AG08395 (cell line): ENCODE data around the gene CDC37L1.
"Not testable (repeated sequence)": the region's sequence is repeated elsewhere in the genome, so short reads cannot be mapped to it uniquely, and the experiment has no call there.

Source experiments
- DNase-seq: peaks from one replicate; pipeline ENCODE4 v3.0.0; 2012; ENCODE audit warnings: mixed read lengths, low spot score

The CDC37L1 gene

DNA sequence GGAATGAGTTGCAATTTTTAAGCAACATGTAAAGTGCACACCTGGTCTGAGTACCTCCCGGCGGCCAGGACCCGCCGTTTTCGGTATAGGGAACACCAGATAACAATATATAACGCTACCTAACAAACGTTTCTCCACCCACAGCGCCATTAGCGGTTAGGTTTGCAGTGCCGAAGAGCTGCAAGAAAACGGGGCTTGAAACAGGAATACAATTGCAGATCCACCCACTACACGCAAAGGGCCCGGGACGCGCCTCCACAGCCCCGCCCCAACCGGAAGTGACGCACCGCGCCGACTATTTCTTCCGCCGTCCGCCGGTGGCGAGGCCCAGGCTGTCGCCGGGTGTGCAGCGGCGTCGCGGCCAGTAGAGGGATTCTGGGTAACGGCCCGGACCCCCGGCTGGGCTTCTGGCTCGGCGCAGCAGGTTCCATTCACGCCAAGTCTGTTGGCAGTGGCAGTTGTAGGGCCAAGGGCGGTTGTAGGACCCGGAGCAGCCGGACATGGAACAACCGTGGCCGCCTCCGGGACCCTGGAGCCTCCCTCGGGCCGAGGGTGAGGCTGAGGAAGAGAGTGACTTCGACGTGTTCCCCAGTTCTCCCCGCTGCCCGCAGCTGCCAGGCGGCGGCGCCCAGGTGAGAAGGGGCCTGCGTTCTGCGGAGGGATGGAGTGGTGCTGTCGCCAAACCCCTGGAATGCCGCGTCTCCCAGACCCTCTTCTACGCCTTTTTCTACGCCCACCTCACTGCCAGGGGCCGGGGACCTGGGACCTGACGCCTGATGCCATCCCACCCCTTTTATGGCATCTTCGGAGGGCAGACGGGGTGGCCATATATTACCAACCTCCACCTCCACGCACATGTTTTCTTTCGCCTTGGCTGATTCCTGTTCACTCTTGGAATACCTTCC lies at the start of gene CDC37L1:
Gene CDC37L1, plus strand, starts transcription at position 302 of the 905 bp plus-strand sequence. Its CDS starts 199 bp downstream, at position 501.
- peak; percentile 95 for DNase-seq

DNA sequence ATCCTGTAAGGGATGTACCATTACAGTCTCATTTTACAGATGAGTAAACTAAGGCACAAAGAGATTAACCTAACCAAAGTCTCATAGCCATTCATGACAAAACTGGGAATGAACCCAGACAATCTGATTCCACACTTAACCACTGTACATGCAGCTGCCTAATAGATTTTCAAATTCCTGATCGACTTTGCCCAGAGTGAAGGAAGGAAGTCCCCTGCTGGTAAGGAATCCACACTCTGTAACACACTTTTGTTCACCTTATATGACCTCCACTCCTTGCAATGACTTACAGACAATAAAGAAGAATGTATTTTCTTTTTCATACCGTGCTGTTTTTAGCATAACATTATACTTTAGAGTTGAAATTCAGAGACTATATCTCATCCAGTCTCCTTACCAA lies 48.5 kb upstream of the CDC37L1 start:
- no peak for DNase-seq

DNA sequence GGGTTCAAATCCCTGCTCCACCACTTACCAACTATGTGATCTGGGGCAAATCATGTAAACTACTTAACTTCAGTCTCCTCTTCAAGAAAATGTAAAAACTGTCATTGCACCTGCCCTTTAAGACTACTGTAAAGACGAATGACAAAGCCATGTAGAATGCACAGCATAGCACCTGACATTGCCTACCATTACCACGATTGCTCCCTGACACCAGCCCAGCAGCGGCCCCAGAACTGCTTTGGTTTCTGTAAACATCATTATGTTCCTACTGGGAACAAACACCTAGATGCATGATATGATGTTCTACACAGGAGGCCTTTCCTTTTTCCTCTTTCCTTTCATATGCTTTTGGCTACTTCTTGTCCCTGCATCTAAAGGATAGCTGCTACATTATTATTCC lies 40.4 kb upstream of the CDC37L1 start:
- DNase-seq: no peak

DNA sequence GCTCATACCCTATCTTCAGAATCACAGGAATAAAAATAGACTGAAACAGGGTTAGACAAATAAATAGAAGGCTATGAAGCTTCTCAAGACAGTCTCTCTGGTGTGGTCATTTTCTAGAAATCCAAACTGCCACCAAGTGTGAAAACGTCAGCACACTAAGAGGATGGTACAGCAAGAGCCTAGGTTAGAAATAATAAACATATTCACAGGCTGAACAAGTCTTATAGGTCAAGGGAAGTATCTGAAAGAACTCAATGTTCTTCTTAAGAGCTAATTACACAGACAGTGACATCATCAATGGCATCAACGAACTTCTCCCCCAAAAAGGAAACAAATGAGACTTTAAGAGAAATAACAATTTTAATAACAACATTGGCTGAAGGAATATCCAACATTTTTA lies 39.9 kb upstream of the CDC37L1 start:
- no peak for DNase-seq

DNA sequence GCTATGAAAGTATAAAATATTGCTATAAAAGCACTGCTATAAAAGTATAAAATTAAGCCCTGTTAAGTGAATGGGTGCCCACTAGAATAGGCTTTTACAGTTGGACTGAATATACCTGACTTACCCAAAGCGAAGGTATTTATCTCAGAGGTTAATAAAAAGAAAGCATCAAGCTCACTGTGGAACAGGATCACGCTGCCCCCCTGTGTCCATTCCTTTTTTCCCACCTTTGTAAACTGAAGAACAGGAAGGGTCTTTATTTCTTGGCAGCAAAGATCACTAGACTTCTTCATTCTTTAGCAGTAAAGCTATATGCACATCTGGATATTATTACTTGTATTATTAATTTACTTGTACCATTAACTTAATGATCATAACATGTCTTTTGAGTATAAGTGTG lies 39.3 kb upstream of the CDC37L1 start:
- DNase-seq: peak; percentile 13

DNA sequence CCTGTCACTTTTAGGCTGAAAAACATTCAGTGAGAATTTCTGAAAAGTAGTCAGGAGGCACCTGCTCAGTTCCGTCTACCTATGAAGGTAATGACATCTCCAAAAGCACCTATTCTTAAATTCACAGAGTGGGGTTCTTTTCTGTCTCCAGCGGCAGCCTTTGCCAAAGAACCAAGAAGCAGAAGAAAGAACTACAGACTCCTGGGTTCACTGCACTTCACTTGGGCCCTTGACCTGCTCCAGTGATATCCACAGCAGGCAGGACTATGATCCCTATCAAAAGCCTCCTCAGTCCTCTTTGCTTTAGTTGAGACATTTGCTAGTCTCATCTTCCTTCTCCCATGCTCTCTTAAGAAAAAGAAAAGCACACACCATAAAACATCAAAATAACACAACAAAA lies 37.0 kb upstream of the CDC37L1 start:
- DNase-seq: no peak

DNA sequence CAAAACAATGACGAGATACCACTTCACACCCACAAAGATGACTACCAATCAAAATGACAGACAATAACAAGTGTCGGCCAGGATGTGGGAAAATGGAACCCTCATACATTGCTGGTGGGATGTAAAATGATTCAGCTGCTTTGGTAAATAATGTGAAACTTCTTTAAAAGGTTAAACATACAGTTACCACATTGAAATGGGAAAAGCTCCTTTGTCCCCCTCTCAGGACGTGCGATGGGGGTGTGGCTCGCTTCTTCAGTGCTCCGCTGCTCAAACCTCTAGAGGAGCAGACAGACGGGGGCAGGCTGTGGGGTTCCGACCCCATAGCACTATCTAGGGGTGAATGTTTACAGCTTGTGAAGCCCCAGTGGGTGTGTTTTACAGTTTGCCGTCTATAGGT lies 25.3 kb upstream of the CDC37L1 start:
- no peak for DNase-seq

DNA sequence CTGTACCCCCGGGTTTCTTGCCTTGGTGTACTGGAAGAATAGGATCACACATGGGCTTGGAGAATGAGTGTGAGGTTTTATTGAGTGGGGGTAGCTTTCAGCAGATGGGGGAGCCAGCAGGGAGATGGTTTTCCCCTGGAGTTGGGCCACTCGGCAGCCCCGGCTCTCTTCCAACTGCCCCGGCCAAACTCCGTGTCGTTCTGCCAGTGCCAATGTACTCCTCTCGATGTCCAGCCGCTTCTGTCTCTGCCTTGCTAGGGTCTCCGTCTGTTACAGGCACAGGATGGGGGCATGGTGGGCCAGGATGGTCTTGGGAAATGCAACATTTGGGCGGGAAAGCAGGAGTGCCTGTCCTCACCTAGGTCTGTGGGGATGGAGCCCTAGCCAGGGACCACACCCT lies 24.8 kb upstream of the CDC37L1 start:
- no peak for DNase-seq

DNA sequence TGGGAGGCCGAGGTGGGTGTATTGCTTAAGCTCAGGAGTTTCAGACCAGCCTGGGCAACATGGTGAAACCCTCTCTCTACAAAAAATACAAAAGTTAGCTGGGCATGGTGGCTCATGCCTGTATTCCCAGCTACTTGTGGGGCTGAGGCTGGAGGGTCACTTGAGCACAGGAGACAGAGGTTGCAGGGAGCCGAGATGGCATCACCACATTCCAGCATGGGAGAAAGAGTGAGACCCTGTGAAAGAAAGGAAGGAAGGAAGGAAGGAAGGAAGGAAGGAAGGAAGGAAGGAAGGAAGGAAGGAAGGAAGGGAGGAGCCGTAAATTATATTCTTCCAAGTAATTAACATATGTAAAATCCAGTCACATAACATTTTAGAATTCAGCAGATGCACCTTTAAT lies 23.2 kb upstream of the CDC37L1 start:
- not testable (repeated sequence) for DNase-seq

DNA sequence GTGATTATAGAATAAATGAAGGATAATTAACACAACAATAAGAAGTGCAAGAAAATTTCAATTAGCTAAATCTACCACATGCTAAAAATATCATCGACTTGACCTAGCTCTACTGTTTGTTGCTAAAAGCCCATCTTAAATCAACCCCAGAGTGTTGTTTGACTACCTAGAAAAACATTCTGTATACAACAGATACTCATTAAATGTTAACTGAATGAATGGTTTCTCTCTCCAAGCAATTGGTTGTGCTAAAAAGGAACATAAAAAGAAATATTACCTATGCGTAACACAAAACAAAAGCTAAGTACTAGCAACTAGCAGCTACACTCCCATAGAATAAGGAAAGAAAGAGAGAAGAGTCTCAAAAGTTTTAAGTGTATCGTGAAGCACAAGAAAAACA lies 22.7 kb upstream of the CDC37L1 start:
- no peak for DNase-seq

DNA sequence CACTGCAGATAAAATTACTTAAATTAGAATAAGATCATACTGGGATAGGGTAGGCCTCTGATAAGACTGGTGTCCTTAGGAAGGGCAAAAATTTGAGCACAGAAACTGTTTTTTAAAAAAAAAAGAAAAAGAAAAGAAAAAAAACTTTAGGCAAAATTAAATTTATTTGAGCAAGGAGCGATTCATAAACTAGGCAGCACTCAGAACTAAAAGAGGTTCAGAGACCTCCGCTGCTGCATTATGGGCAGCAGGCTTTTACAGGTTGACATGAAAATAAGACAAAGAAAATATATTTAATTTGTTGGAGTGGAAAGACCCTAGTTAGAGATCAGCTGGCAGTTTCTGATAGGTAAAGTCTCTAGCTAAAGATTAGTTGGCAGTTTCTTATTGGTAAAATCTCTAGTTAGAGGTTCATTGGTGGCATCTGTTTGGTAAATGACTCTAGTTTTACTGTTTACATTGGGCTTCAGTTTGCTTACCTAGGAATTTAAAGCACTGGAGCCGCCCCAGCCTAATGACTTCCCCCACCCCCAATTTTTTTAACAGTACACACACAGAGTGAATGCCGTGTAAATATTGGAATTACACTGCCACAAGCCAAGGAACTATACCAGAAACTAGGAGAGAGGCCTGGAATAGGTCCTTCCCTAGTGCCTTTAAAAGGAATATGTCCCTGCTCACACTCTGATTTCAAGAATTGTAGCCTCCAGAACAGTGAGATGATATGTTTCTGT lies 21.8 kb upstream of the CDC37L1 start:
- no peak for DNase-seq

DNA sequence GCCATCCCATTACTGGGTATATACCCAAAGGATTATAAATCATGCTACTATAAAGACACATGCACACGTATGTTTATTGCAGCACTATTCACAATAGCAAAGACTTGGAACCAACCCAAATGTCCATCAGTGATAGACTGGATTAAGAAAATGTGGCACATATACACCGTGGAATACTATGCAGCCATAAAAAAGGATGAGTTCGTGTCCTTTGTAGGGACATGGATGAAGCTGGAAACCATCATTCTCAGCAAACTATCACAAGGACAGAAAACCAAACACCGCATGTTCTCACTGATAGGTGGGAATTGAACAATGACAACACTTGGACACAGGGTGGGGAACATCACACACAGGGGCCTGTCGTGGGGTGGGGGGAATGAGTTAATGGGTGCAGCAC lies 18.7 kb upstream of the CDC37L1 start:
- not testable (repeated sequence) for DNase-seq

DNA sequence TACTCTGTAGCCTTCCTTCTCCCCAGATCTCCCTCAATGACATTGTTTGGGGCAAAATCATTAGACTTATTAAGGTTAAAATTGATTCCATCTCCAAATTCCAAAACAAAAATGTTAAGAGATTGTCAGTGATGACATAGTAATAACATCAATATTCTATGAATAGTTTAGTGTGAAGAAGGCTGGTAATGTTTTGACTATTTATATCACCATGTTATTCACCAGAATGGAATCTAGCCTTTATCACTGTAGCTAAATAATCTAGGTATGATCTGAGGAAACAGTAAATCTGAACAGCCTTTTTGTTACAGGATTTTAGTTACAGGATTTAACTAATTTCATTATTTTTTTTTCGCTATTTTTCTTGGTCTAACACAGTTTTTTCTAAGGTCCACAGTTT lies 18.2 kb upstream of the CDC37L1 start:
- DNase-seq: peak; percentile 19

DNA sequence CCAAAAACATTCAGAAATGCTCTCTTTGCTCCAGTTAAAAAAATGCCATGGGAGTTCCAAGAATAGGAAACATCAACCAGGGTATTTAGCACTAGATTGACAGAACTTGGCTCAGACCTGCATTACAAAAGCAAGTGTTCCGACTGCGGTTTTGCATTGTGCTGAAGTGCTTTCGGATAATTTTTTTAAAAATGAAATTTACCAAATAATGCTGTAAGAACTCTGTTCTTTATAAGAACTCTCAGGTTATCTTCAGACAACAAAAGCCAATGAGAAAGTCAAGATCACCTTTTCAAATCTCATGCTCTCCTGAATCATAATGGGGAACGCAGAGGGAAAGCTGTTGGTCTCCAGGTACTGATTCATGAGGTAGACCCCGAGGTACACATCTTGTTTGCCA lies 17.8 kb upstream of the CDC37L1 start:
- no peak for DNase-seq

DNA sequence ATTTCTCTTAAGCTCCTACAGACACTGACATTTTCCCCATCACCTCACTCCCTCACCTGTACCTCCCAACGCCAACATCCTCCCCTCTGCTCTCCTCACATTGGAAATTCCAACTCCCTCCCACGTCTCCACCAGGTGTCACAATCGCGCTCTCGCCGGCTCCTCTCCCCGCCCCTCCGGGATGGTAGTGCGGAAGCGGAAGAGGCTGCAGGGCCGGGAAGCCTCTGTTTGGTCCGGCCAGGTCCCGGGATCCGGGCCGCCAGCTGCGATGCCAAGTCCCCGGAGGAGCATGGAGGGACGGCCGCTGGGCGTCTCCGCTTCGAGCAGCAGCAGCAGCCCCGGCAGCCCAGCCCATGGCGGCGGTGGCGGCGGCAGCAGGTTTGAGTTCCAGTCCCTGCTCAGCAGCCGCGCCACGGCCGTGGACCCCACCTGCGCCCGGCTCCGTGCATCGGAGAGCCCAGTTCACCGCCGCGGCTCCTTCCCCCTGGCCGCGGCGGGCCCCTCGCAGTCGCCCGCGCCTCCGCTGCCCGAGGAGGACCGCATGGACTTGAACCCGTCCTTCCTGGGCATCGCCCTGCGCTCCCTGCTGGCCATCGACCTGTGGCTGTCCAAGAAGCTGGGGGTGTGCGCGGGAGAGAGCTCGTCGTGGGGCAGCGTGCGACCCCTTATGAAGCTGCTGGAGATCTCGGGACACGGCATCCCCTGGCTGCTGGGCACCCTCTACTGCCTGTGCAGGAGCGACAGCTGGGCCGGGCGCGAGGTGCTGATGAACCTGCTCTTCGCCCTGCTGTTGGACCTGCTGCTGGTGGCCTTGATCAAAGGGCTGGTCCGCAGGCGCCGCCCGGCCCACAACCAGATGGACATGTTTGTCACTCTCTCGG lies 17.0 kb upstream of the CDC37L1 start, which contains the start of gene PLPP6:
Gene PLPP6, plus strand, starts transcription at position 187 of the 881 bp plus-strand sequence. Its CDS starts 82 bp downstream, at position 269.
- peak; percentile 89 for DNase-seq

DNA sequence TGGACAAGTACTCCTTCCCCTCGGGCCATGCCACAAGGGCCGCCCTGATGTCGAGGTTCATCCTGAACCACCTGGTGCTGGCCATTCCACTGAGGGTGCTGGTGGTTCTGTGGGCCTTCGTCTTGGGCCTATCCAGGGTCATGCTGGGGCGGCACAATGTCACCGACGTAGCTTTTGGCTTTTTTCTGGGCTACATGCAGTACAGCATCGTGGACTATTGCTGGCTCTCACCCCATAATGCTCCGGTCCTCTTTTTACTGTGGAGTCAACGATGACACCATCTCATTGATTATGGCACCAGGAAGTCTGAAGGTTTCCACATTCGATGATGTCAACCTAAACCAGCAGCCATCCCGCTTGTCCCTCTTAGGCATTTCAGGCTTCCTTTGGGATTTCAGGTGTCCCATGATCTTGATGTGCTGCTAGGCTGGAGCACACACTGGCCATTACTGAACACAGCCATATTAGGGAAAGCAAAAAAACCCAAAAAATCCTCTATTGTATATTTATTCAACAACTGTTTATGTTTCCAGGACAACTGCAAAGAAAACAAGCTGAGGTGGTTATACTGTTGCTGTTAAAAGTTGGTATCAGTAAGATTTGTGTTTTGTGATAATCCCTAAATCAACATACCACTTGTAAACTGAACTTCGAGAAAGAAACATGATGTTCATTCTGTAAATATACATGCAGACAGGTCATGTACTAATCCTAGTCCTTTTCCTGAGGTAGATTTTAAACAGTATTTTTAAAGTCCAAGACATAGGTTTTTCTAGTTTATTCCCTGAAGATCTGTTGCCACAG lies 16.2 kb upstream of the CDC37L1 start:
- no peak for DNase-seq

DNA sequence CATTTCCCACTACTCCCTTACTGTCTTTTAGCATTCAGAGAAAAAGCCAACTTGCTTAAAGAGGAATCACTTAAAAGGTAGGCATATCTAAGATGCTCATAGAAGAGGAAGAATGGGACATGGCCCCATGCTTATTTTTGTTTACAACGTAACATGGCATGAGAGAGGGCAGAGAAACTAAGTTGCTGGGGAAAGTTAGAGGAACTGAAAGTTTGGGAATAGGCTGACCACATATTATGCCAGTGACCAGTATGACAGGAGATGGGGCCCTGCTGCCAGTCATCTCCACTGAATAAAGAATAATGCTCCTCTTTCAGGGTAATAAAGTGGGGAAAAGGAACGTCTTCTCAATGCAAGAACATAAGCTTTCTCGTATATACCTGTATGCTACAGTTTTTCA lies 15.4 kb upstream of the CDC37L1 start:
- no peak for DNase-seq

DNA sequence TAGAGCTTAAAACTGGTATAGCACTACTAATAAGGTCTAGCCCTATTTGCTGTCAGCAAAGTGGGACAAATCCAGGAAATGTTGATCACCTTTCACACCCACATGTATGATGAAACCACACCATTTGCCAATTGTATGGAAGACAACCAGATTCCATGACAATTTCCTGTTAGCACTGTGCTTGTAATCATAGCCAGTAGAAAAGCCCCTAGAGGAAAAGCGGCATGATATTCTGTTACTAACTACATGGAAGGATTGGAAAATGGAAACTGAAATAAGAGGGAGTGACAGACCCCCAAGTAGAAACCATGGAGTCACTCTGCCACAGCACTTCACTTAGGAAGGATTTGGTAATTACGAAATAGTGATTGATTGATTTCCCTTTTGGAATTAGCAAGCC lies 14.0 kb upstream of the CDC37L1 start:
- DNase-seq: no peak

DNA sequence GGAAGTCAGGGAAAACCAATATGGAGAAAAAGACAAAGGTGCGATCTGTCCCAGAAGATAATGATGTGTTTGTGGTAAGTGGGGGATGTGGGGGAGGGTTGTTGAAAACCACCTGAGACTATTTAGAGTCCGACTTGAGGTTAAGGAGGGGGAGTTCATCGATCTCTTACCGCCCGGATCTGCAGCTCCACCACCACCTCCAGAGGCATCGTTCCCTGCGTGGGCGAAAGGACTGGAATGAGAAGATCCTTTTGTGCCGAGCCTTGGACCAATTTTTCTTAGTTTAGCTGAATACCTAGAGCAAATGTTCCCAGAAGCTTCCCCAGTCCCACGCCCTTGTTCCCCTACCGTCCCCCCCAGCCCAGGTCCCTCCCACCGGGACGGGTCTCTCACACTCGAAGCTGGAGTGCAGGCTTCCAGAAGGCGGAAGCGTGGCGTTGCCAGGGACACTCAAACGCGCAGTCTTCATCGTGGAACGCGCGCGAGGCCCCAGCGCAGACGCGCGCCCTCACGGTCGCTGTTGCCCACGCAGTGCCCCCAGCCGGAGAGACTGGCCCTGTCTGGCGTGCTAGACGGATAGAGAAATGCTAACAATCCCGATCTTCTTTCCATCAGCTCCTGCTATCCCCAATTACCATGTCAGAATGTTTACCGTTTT lies 13.2 kb upstream of the CDC37L1 start, which contains the start of gene SPATA6L:
Gene SPATA6L, minus strand, starts transcription at position 439 of the 658 bp plus-strand sequence. Its CDS starts 230 bp downstream, at position 209.
- peak; percentile 55 for DNase-seq

DNA sequence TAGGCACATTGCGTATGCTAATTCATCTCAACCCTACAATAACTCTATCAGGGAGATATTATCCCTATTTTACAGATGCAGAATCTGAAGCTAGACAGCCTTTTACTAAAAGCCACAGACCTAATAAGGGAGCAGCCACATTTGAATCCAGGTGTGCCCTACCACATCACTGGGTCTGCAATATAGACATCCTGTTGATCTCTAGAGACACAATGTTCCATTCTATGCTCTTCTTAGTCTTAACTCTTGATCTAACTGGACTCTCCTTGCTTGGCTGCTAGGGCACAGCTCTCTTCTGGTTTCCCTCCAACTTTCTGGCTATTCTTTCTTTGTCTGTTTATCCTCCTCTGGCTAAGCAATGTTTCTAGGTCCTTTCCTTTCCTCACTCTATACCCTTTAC lies 11.7 kb upstream of the CDC37L1 start:
- DNase-seq: no peak

DNA sequence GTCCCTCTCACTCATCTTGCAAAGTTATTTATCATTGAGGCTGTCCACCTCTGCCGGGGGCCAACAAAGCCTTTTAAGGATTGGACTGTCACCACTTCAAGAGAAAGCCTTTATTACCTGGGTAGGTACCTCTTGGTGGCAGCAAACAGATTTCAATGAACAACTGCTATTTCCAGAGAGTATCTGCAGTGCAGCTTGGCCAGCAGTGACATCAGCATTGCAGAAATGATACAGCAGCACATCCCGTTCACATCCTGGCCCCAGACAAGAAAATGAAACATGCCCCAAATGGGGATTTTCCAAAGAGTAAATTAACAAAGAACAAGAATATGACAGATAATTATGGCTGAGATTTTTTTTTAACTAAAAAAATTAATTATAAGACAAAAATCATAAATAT lies 10.8 kb upstream of the CDC37L1 start:
- no peak for DNase-seq
